Keratinocyte (primary cell): Measurements from ENCODE around the gene MUC3A. TPM values are rescaled to one million over a fixed set of nuclear protein-coding genes. Genes with fewer than 3 reads are reported as not detected.

Experiments used
- DNase-seq: peaks from one replicate; pipeline ENCODE4 v3.0.0-alpha.2; 2011; ENCODE audit warnings: low read depth, missing footprints, low spot score
- FAIRE-seq: peaks from 2 replicates; lab custom pipeline; 2011; peaks lifted over from hg19 to GRCh38; lab: Jason Lieb, UNC
- H2AFZ ChIP-seq: 2 replicates; pipeline ENCODE4 v1.6.0; 2012; ENCODE audit warnings: low read length, control low read depth, inconsistent platforms; ENCODE audit not compliant: control insufficient read depth
- H3K27ac ChIP-seq: 2 replicates; pipeline ENCODE4 v1.5.1; 2011; ENCODE audit warnings: low read length; ENCODE audit not compliant: control insufficient read depth, insufficient read depth
- H3K27me3 ChIP-seq: 3 replicates; pipeline ENCODE4 v1.6.0; 2011; ENCODE audit warnings: low read length; ENCODE audit not compliant: control insufficient read depth, insufficient read depth; ENCODE audit errors: extremely low read depth
- H3K36me3 ChIP-seq, 2 experiments: 2 replicates in 1 of 2; 3 replicates in 1 of 2; pipeline ENCODE4 v1.5.1; 2011; ENCODE audit warnings: low read length in 2 of 2, mild to moderate bottlenecking in 1 of 2; ENCODE audit not compliant: control insufficient read depth in 2 of 2, insufficient read depth in 2 of 2; ENCODE audit errors: extremely low read depth in 1 of 2
- H3K4me1 ChIP-seq: 3 replicates; pipeline ENCODE4 v1.5.1; 2011; ENCODE audit warnings: low read length; ENCODE audit not compliant: control insufficient read depth, insufficient read depth; ENCODE audit errors: extremely low read depth
- H3K4me2 ChIP-seq: 3 replicates; pipeline ENCODE4 v1.6.0; 2011; ENCODE audit warnings: low read depth, low read length; ENCODE audit not compliant: control insufficient read depth, insufficient read depth; ENCODE audit errors: extremely low read depth
- H3K4me3 ChIP-seq, 3 experiments: fragments of 200-600 bp in 1 of 3; sonication (generic) in 1 of 3; 2 replicates in 2 of 3; 3 replicates in 1 of 3; pipeline ENCODE4 v1.5.1; 2011 to 2016; ENCODE audit warnings: low read length in 3 of 3, mild to moderate bottlenecking in 3 of 3, control low read depth in 2 of 3, inconsistent platforms in 1 of 3, low read depth in 1 of 3, mixed read lengths in 1 of 3, mixed run types in 1 of 3, moderate library complexity in 1 of 3; ENCODE audit not compliant: control insufficient read depth in 2 of 3, insufficient read depth in 2 of 3; ENCODE audit errors: extremely low read depth in 1 of 3
- H3K79me2 ChIP-seq: 2 replicates; pipeline ENCODE4 v1.6.0; 2012; ENCODE audit warnings: low read length; ENCODE audit not compliant: control insufficient read depth, insufficient read depth
- H3K9ac ChIP-seq: 3 replicates; pipeline ENCODE4 v1.6.0; 2011; ENCODE audit warnings: low read length; ENCODE audit not compliant: control insufficient read depth, insufficient read depth; ENCODE audit errors: extremely low read depth
- H3K9me1 ChIP-seq: 3 replicates; pipeline ENCODE4 v1.6.0; 2011; ENCODE audit warnings: low read length; ENCODE audit not compliant: control insufficient read depth, insufficient read depth; ENCODE audit errors: extremely low read depth
- H3K9me3 ChIP-seq: 2 replicates; pipeline ENCODE4 v1.5.1; 2012; ENCODE audit warnings: low read depth, low read length; ENCODE audit not compliant: control insufficient read depth
- H4K20me1 ChIP-seq: 3 replicates; pipeline ENCODE4 v1.6.0; 2011; ENCODE audit warnings: low read length; ENCODE audit not compliant: control insufficient read depth, insufficient read depth; ENCODE audit errors: extremely low read depth
- CTCF ChIP-seq, 3 experiments: IDR thresholded peaks in 1 of 3; conservative IDR thresholded peaks in 1 of 3; optimal IDR thresholded peaks in 1 of 3; 2 replicates in 2 of 3; 3 replicates in 1 of 3; pipeline versions ENCODE3 to v1.5.1; 2011; ENCODE audit warnings: low read length in 3 of 3, mild to moderate bottlenecking in 3 of 3, moderate library complexity in 2 of 3, control low read depth in 1 of 3, inconsistent platforms in 1 of 3; ENCODE audit not compliant: insufficient read depth in 2 of 3; ENCODE audit errors: extremely low read depth in 1 of 3
- EZH2 ChIP-seq: IDR thresholded peaks from one replicate; pipeline ENCODE4 v1.6.1; 2012; ENCODE audit warnings: inconsistent platforms, mild to moderate bottlenecking, low read length, moderate library complexity
- dilution Hi-C: fragments of 300-500 bp; cut with MboI; formaldehyde crosslinking; loops from one replicate; pipeline ENCODE4 v1.7.0; 2020; ENCODE audit warnings: low sequenced_read_pairs; ENCODE audit not compliant: extremely low pct_ligation_motif_present
- polyA minus RNA-seq, 3 experiments: library from RNA; depleted of rRNA, polyadenylated mRNA; stranded (reverse); fragments of >200 nt; gene quantifications; 1 replicate in 1 of 3; 2 replicates in 1 of 3; 3 replicates in 1 of 3; pipeline ENCODE4 v1.2.3, GENCODE V29; 2011
- polyA plus RNA-seq, 5 experiments: library from polyadenylated mRNA; depleted of rRNA in 3 of 5; stranded (reverse) in 3 of 5; stranded (forward) in 1 of 5; unstranded in 1 of 5; fragments of >200 nt; gene quantifications; 1 replicate in 1 of 5; 2 replicates in 3 of 5; 3 replicates in 1 of 5; pipeline versions ENCODE4 v1.2.1 to v1.2.3, GENCODE V29; 2011 to 2012; ENCODE audit warnings: missing spikeins in 2 of 5, low read depth in 1 of 5, low replicate concordance in 1 of 5

MUC3A gene, protein sequence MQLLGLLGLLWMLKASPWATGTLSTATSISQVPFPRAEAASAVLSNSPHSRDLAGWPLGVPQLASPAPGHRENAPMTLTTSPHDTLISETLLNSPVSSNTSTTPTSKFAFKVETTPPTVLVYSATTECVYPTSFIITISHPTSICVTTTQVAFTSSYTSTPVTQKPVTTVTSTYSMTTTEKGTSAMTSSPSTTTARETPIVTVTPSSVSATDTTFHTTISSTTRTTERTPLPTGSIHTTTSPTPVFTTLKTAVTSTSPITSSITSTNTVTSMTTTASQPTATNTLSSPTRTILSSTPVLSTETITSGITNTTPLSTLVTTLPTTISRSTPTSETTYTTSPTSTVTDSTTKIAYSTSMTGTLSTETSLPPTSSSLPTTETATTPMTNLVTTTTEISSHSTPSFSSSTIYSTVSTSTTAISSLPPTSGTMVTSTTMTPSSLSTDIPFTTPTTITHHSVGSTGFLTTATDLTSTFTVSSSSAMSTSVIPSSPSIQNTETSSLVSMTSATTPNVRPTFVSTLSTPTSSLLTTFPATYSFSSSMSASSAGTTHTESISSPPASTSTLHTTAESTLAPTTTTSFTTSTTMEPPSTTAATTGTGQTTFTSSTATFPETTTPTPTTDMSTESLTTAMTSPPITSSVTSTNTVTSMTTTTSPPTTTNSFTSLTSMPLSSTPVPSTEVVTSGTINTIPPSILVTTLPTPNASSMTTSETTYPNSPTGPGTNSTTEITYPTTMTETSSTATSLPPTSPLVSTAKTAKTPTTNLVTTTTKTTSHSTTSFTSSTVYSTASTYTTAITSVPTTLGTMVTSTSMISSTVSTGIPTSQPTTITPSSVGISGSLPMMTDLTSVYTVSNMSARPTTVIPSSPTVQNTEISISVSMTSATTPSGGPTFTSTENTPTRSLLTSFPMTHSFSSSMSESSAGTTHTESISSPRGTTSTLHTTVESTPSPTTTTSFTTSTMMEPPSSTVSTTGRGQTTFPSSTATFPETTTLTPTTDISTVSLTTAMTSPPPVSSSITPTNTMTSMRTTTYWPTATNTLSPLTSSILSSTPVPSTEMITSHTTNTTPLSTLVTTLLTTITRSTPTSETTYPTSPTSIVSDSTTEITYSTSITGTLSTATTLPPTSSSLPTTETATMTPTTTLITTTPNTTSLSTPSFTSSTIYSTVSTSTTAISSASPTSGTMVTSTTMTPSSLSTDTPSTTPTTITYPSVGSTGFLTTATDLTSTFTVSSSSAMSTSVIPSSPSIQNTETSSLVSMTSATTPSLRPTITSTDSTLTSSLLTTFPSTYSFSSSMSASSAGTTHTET (N-terminal part only)
- polyA plus RNA-seq: 0.06 to 1.2 TPM (median 0.10 TPM) in 3 replicates
- 0.25 TPM for polyA plus RNA-seq (2011; ENCODE audit: low read depth)
- 1.9 and 2.3 TPM in 2 replicates for polyA plus RNA-seq (2011; cell fraction: cytosol; rRNA removed)
- 2.0 TPM in 2 replicates for polyA plus RNA-seq (2011; cell fraction: nucleus; rRNA removed)
- 1.8 and 1.9 TPM in 2 replicates for polyA plus RNA-seq (2012; ENCODE audit: low replicate concordance)
- polyA minus RNA-seq: 0.26 to 1.1 TPM (median 0.83 TPM) in 3 replicates
- polyA minus RNA-seq (2011; cell fraction: cytosol; rRNA and poly(A)+ RNA removed): not detected
- 0.53 and 0.62 TPM in 2 replicates for polyA minus RNA-seq (2011; cell fraction: nucleus; rRNA and poly(A)+ RNA removed)

- no peak for FAIRE-seq
- Histone ChIP-seq H3K4me1 (no peaks in the 10 kb centered on the region), H3K9ac (no peak within 1 kb of the TSS), H4K20me1 (no peaks in the 10 kb centered on the region), H3K79me2 (no peaks in the 10 kb centered on the region), H3K9me1 (no peaks in the 10 kb centered on the region), H2AFZ (no peak within 1 kb of the TSS), H3K4me3 (no peak within 1 kb of the TSS), H3K4me2 (no peak within 1 kb of the TSS), H3K9me3 (no peaks in the 10 kb centered on the region), H3K27ac (no peak within 1 kb of the TSS), H3K27me3 (peaks cover 15% of the 10 kb centered on the region), H3K36me3 (no peaks in the 10 kb centered on the region)
- dilution Hi-C loops: loop anchor here (10.0 kb wide), 1 partner anchor 65 kb away; the partner anchor contains the start of gene UFSP1
- no peak for TF ChIP-seq CTCF (optimal IDR thresholded peaks at IDR 0.05 in 1 of 3, IDR thresholded peaks at IDR 0.05 in 1 of 3, conservative IDR thresholded peaks at IDR 0.05 in 1 of 3; ENCODE audit: extremely low read depth in 1 of 3, insufficient read depth in 2 of 3, low read length in 3 of 3)
- TF ChIP-seq EZH2: no peak
- DNase-seq: no peak
Observed at GRCh38 chr7:100949227-100949932, at the start of gene MUC3A. Gene MUC3A, plus strand, starts transcription at chr7:100949534. Its CDS starts 91 bp downstream, at chr7:100949625.

DNA sequence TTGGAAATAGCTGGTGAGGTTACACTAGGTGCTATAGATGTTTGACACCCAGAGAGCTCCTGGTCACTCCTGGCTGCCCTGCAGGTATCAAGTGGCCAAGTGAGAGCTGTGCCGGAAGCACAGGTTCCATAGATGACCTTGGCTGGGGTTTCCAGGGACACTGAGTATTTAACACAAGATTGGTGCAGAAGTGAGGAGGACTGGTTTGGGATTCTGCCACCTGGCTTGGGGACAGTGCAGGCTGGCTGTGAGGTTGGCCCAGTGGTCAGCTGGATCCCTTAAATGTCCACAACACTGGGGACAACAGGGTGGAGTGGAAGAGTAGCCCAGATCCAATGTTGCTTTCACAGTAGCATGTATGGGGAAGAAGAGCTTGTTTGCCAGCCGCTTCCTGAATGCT lies 48.4 kb upstream of the MUC3A start:
- Histone ChIP-seq H3K27ac (no peak overlapping the region), H3K4me3 (no peak overlapping the region), H3K9me3 (no peaks in the 10 kb centered on the region), H4K20me1 (no peaks in the 10 kb centered on the region), H3K9me1 (no peaks in the 10 kb centered on the region), H3K27me3 (peaks cover 25% of the 10 kb centered on the region), H3K36me3 (no peaks in the 10 kb centered on the region), H3K79me2 (no peaks in the 10 kb centered on the region), H3K4me2 (no peak overlapping the region), H3K9ac (no peak overlapping the region), H2AFZ (no peak overlapping the region), H3K4me1 (peaks cover 3% of the 10 kb centered on the region)
- DNase-seq: no peak
- no peak for FAIRE-seq
- TF ChIP-seq EZH2: no peak
- no peak for TF ChIP-seq CTCF (optimal IDR thresholded peaks at IDR 0.05 in 1 of 3, IDR thresholded peaks at IDR 0.05 in 1 of 3, conservative IDR thresholded peaks at IDR 0.05 in 1 of 3; ENCODE audit: extremely low read depth in 1 of 3, insufficient read depth in 2 of 3, low read length in 3 of 3)
- dilution Hi-C loops: no loop called here
